Mesenteric fat pad (tissue), 1 donor: ENCODE results near the gene TRIML2. TPM values are rescaled to one million over a fixed set of nuclear protein-coding genes. Genes with fewer than 3 reads are reported as not detected.

ENCODE experiments used
- DNase-seq: peaks from one replicate; pipeline ENCODE4 v3.0.0-alpha.2; 2020; ENCODE audit warnings: low spot score
- long read RNA-seq: library from polyadenylated mRNA; unstranded; transcript quantifications from one replicate; pipeline ENCODE4 v2.0.0, GENCODE V29; 2020
- total RNA-seq: library from RNA; stranded (reverse); fragmentation: NEBNext Ultra II Directional; extraction: Animal tissue kit (Norgen Biotek cat#: 25700); gene quantifications from one replicate; pipeline ENCODE4 v1.2.1, GENCODE V29; 2021
- donor health status: DM: yes; HTN: yes; CAD: no.

TRIML2 gene, protein sequence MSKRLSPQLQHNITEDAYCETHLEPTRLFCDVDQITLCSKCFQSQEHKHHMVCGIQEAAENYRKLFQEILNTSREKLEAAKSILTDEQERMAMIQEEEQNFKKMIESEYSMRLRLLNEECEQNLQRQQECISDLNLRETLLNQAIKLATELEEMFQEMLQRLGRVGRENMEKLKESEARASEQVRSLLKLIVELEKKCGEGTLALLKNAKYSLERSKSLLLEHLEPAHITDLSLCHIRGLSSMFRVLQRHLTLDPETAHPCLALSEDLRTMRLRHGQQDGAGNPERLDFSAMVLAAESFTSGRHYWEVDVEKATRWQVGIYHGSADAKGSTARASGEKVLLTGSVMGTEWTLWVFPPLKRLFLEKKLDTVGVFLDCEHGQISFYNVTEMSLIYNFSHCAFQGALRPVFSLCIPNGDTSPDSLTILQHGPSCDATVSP
- not detected for total RNA-seq
- long read RNA-seq: 0 reads

DNA sequence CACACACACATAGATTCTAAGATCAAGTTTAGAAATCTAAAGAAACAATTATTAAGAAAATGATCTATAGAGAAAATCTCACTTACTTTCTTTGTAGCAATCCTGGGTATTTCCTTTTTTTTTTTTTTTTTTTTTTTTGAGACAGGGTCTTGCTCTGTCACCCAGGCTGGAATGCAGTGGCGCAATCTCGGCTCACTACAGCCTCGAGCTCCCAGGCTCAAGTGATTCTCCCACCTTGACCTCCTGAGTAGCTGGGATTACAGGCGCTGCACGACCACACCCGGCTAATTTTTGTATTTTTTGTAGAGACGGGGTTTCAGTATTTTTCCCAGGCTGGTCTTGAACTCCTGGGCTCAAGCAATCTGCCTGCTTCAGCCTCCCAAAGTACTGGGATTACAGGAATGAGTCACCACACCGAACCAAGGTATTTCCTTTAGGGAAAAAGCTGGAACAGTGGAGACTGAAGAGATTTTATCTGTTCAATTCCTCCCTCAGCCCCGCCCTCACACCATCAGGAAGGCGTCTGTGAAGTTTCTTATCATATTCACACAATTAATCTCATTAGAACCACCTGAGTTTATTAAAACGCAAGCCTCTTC is at the start of gene TRIML2:
TRIML2 (minus strand) TSS at position 447 of the 599 bp plus-strand sequence. CDS start 4,235 bp downstream, outside the sequence.
- no peak for DNase-seq

DNA sequence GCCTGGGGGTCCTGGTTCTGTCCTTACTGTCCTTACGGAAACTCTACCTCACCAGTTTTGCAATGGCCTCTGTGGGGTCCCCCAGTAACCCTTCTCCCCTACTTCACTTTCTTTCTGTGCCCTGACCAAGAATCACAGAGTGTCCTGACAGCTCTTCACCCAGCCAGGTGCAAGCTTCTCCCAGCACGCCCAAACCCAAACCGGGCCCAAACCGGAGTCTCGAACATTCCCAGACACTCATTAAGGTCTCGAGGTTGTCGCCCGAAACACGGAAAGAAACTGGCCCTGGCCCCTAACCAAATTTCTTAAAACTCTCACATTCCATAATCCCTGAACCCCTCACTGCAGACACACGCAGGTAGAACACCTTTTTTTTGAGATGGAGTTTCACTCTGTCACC is 48.9 kb upstream of the TRIML2 start:
- DNase-seq: no peak

DNA sequence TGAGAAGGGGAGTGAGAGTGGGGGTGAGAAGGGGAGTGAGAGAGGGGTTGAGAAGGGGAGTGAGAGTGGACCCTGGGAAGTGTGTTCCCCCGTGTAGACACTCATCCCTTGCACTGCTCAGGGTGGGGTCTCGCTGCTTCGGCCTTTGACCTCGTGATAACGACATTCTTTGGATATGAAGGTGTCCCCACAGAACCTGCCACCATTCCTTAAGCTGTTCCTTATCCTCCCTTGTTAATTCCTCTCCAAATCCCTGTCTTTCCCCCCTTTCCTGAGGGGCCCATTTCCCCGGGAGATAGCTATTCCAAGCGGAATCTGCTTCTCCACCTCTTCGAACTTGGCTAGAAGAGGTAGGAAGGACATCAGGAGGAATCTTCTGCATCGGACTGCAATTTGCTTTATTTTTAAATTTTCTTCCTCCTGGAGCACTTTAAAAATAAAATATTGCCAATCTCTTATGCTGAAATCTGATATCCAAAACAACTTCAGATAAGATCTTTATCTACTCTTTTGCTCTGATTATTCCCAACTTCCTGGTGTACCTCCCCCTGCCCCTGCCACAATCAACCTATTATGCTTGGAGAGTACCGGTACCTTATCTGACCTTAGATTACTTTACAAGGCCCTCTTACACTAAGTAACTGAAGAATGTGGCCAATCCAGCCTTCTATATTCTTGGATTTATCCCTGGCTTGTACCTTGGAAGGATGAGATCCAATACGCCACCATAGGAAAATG is 45.4 kb upstream of the TRIML2 start:
- DNase-seq: no peak

DNA sequence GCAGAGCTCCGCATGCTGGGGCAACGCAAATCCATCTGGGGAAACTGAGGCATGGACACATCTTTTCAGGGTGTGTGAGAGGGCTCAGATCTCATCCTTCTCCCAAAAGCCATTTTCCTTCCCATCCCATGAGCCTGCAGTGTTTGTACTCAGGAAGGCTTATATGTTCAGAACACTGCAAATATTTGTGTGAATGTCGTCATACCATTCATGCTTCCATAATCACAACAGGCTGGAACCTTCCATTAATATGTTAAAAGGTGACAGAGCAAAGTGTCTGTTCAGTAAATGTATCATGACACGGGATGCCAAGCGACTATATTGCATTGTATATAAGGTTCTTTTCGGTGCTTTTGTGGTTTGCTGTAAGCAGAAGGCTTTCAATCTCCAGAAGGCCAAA is 38.4 kb upstream of the TRIML2 start:
- DNase-seq: no peak

DNA sequence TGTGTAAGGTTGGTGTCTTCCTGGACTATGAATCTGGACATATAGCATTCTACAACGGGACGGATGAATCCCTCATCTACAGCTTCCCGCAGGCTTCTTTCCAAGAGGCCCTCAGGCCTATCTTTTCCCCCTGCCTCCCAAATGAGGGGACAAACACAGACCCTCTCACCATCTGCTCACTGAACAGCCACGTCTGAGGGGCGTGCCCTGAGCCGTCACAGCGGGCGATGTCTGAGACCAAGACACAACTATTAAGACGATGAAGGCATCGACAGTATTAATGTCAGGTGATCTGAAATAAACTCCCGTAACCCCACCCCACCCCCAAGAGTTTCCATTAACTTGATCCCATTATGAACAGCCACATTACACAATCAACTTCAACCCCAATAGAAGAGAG is 37.8 kb upstream of the TRIML2 start:
- DNase-seq: no peak

DNA sequence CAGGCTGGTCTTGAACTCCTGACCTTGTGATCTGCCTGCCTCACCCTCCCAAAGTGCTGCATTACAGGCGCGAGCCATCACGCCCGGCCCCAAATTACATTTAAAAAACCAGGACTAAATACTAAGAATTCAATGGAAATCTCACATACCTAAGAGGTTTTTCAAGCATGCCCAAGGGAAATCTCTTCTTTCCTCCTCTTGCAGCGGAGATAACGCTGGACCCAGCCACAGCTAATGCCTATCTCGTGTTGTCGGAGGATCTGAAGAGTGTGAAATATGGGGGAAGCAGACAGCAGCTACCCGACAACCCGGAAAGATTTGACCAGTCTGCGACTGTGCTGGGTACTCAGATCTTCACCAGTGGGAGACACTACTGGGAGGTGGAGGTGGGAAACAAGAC is 37.2 kb upstream of the TRIML2 start:
- no peak for DNase-seq

DNA sequence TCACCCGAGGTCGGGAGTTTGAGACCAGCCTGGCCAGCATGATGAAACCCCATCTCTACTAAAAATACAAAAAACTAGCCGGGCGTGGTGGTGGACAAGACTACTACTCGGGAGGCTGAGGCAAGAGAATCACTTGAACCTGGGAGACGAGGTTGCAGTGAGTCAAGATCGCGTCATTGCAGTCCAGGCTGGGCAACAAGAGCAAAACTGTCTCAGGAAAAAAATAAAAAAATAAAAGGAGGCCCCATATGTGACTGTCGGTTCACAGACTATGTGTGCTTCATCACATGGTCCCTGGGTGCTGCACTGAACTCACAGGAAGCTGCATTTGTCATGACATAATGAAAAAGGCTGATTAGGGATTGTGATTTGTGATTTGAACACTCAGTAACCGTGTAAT is 36.2 kb upstream of the TRIML2 start:
- DNase-seq: no peak

DNA sequence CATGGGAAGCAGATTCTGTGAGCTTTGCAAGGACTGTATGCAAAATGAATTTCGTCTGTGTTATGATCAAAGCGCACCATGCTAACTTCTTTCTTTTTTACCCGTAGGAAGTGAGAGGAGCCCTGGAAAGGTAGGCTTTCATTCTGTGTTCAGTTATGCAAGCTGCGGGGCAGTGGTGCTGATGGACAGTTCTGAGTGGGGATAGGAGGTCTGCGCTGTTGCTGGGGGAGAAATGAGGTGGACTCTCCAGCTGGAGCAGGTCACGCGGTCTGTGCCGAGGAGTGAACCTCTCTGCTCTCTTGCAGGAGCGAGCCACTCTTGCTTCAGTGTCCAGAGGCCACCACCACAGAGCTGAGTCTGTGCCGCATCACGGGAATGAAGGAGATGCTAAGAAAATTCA is 34.3 kb upstream of the TRIML2 start:
- DNase-seq: no peak

DNA sequence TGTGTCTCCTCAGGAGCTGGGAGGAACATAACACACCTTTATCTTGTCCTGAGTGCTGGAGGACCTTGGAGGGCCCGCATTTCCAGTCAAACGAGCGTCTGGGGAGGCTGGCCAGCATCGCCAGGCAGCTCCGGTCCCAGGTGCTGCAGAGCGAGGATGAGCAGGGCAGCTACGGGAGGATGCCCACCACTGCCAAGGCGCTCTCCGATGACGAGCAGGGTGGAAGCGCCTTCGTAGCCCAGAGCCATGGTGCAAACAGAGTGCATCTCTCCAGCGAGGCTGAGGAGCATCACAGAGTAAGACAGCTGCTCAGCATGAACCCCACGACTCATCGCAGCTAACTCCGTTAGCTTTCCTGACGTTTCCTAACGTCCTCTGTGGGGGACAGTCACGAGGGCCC is 30.3 kb upstream of the TRIML2 start:
- no peak for DNase-seq

DNA sequence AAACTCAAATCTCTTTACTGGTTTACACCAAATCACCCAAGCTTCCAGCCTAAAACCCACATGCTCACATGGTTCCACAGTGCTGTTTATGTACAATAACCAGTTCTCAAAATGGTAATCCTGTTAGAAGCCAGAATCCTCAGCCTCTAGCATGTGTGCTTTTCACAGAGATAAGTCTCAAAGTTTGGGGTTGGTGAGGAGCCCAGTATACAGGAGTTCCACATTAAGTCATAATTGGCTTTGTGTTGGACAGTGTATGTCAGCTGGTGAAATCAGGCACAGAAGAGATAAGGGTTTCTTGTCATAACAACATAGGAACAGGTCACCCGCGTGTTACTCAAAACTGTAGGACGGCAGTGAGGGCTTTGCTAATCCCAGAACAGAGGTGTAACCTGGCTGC is 29.7 kb upstream of the TRIML2 start, which contains the start of gene TRIML1:
TRIML1 (plus strand) TSS at position 301 of the 400 bp plus-strand sequence. CDS start 118 bp downstream, outside the sequence.
- DNase-seq: no peak

DNA sequence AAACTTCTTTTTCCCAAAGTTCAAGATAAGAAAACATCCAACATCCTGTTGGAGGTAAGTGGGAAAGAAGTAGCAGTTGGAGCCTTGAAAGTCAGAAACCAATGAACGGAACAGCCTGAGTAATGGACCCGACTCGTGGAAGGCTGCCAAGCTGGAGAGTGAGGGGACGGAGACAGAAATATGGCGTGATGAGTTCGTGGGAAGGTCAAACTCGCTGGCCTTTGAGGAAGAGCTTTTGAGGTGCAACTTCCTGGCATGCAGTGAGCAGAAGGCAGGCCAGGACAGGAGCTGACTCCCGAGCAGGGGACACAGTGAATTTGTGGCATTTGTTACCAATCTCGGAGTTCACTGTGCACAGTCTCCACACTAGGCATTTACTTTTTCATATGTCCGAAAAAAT is 28.8 kb upstream of the TRIML2 start:
- DNase-seq: no peak

DNA sequence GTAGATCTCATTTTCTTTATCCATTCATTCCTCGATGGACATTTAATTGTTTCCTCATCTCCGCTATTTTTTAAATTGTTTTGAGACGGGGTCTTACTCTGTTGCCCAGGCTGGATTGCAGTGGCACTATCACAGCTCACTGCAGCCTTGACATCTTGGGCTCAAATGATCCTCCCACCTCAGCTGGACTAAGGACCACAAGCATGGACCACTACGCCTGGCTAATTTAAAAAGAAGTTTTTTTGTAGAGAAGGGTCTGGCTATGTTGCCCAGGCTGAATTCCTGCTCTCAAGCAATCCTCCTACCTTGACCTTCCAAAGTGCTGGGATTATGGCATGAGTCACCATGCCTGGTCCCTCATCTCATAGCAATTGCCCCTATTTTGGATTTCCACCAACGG is 22.8 kb upstream of the TRIML2 start:
- no peak for DNase-seq

DNA sequence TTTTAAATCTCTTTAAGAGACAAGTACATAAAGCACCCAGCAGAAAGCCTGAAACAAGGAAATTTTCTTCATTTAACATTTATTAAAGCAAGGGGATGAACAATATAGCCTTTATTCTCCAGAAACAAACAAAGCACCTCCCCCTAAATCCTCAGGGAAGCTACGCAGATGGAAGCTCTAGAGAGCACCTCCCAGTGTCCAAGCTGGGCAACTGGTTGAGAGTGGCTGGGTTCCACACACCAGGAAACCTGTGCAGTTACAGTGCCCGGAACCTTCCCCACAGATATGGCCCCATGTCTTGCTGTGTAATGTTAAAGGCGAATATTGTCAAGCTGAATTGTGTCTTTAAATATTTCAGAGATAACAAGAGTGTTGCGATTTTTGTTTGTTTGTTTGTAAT is 21.0 kb upstream of the TRIML2 start:
- DNase-seq: no peak

DNA sequence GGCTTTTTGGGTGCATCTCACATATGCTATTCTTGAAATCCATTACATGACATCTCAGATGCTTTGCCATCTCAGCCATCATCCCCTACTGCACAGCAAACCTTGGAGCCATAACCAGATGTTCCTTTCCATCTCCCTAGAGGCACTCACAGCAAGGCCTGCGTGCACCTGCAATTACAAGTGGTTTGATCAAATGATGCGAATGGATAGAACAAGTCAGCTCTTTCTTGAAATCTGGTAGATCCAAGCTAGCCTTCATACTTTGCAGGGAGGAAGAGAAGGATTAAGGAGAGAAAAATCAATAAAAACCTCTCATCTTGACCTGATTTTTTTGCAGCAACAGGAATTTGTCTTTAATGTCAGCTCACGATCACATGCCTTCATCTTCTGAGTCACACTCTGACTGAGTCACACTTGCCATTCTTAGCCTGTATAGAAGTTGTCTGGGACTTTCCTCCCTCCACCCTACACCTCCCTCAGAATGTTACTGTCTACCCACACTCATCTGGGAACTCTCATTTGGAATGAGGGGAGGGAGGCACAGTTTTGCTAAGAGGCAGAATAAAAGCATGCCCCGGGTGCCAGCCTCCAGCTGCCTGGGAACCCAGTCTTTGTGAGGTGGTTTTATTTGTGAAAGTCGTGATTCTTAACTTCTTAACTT is 17.9 kb upstream of the TRIML2 start:
- no peak for DNase-seq

DNA sequence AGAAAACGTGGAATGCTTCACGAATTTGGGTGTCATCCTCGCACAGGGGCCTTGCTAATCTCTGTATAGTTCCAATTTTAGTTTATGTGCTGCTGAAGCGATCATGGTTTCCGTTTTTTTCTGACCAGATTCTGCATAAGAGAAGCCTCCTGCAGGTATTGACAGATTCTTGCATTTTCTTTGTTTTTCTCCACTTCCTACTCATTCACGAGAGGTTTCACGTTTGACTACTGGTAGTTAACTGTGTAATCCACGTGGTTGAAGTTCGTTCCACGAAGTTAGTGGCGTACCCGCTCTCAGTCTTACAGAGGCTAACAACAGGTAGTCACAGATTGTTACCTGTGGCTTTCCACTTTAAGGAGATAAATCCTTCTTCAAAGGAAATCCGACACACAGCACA is 12.1 kb upstream of the TRIML2 start:
- no peak for DNase-seq

DNA sequence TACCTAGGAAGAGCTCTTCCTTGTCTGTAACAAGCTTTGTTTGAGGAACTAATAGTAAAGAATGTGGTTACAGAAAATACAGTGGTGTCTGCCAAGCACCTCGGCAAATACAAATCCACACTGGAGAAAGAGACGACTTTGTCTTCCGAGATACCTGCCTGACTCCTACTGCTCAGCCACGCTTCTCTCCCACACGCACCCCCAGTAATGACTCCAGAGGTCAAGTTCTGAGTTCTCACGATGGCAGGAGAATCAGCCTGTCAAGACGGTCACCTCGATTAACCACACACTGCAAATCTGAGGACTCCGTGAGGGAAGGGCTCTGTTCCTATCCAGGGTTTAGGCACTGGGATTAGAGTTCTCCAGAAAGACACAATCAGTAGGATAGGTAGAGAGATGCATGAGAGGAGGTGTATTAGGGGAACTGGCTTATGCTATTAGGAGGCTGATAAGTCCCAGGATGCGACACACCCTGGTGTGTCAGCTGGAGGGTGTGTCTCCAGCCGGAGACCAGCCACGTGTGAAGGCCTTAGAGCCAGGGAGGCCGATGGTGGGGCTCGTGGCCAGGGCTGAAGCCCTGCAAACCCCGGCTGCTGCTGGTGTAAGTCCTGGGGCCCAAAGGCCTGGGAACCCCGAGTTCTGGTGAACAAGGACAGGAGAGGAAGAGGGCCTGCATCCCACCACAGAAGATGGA is 8.4 kb upstream of the TRIML2 start:
- DNase-seq: no peak

DNA sequence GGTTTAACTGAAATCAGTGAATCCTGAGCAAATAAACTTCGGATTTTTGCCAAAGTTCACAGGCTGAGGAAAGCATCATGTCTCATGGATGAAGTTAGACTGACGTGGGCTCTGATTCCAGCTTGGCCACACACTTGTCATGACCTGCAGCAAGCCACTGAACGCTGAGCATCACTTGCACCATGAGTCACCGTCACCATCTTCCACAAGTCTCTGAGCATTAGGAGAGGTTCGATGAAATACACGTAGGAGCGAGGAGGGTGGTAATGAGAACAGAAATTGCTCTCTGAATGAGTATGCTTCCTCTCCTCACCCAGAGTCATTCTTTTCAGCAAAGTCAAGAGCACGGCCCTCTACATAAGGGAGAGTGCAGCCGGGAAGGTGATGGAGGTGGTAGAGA is 3.8 kb upstream of the TRIML2 start:
- DNase-seq: no peak

DNA sequence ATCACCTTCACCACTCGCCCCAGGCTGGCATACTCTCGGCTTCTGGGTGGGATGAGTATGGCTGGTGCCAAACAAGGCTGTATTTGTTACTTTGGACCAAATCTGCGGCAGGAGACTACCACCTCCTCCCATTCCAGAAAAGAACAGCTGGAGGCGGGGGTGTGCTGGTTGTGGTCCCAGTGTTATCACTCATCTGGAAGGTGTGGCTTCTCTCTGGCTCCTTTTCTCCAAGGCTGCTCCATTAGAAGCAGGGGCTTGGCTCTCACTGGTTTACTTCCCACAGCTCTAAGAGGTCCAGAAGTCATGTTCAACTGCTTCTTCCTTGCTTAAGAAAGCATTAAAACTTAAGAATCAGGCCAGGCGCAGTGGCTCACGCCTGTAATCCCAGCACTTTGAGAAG is 2.6 kb upstream of the TRIML2 start:
- no peak for DNase-seq

DNA sequence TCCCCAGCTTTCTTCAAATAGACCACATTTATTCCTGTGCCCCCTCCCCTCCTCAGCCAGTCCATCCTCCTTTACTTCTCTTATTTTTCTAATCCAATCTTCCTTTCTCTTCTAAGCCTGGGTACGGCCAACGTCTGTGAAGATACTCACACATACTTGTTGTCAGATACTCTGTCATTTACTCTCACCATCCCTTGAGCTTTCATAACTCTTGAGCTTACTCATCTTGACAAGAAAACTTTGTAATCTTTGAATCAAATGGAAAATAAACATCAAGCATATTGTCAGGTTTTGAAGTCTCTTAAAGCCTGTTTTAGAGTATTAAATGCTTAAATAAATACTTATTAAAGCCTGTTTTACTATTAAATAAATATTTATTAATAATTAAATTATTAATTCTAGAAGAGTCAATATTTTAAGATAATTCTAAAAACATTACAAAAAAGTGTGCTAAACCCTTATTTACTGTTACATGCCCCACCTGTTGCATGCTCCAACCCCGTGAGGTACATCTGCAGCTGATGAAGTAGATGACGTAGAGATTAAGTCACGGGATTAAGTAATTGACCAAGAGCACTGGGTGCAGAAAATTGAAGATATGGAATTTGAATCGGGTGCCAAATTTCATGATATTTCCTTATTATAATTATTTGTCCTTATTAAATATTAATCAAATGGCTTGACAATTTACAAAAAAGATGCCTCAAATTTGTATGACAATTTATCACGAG is 1.5 kb upstream of the TRIML2 start:
- no peak for DNase-seq

DNA sequence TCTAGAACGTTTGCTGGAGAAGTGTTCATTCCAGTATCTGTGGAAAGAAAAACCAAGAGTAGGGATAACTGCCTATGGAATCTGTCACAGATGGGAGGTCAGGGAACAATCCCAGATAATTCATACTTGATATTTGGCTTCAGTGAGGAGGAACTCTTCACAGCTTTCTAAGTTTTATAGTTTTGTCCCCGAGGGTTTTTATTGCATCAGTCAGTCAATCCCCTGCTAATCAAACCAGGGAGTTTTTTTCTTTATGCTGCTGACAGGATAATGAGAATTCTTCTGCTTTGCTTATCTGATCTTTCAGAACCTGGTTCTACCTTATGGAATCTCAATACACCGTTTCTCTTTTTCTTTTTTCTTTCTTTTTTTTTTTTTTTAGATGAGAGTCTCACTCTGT is 633 bp upstream of the TRIML2 start:
- no peak for DNase-seq
